Measurements from ENCODE around the gene INVS. TPM values are rescaled to one million over a fixed set of nuclear protein-coding genes. Genes with fewer than 3 reads are reported as not detected.
"Not testable (repeated sequence)": the region's sequence is repeated elsewhere in the genome, so short reads cannot be mapped to it uniquely, and the experiment has no call there.

INVS gene
- total RNA-seq, 1 experiment from 2014 or later, result 21.1 TPM

DNA sequence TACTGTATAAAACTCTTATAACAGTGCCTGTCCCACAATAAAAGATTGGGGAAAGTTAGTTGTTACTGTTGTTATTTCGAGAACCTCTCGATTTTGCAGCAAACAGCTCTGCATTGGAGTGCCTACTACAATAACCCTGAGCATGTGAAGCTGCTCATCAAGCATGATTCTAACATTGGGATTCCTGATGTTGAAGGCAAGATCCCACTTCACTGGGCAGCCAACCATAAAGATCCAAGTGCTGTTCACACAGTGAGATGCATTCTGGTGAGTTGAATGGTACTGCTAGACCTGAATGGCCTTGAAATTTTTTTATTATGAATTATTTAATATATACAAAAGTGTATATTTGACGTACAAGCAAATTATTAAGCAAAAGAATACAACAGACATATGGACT, 130.5 kb downstream of the INVS start:
- Histone ChIP-seq H3K27me3 (ENCODE audit: insufficient read depth, low read length) (no peaks in the 10 kb centered on the region), H4K20me1 (ENCODE audit: insufficient read depth) (no peaks in the 10 kb centered on the region), H3K4me2 (ENCODE audit: low read length) (no peak overlapping the region), H3K4me1 (ENCODE audit: control insufficient read depth in 1 of 2, insufficient read depth in 2 of 2, low read length in 2 of 2) (peaks cover 0 to 3% of the 10 kb centered on the region in 2 experiments; a peak in 1 of 4 replicates), H2AFZ (ENCODE audit: low read depth, low read length, poor library complexity, severe bottlenecking) (no peak overlapping the region), H3K4me3 (replicated peaks in 1 of 2; ENCODE audit: low read depth in 1 of 2, low read length in 2 of 2) (no peak overlapping the region), H3K36me3 (ENCODE audit: control insufficient read depth in 1 of 2, insufficient read depth in 2 of 2, low read length in 2 of 2) (peaks cover 4% of the 10 kb centered on the region in 2 experiments; a peak in 3 of 4 replicates), H3K9ac (ENCODE audit: low read length) (no peak overlapping the region), H3K27ac (ENCODE audit: low read depth, low read length) (no peak overlapping the region), H3K9me3 (ENCODE audit: control insufficient read depth in 1 of 2, insufficient read depth in 1 of 2, low read depth in 1 of 2, low read length in 2 of 2) (no peaks in the 10 kb centered on the region), H3K9me2 (ENCODE audit: insufficient read depth) (no peaks in the 10 kb centered on the region), H3K79me2 (ENCODE audit: insufficient read depth, low read length) (no peaks in the 10 kb centered on the region)
- intact Hi-C loops (cut with micrococcal nuclease), result loop anchor here (10.0 kb wide), 3 partner anchors 425 to 1045 kb away; no protein-coding TSS in a partner anchor
- ATAC-seq, result no peak
- DNase-seq (ENCODE audit: low read depth, low spot score), result no peak
- RAD21 ChIA-PET (ENCODE audit: low non-redundant PET in 1 of 2, low total read pairs in 2 of 2, uncharacterized antibody in 2 of 2, unreplicated experiment in 2 of 2), result no interaction called here
- TF ChIP-seq, protein P1, sequence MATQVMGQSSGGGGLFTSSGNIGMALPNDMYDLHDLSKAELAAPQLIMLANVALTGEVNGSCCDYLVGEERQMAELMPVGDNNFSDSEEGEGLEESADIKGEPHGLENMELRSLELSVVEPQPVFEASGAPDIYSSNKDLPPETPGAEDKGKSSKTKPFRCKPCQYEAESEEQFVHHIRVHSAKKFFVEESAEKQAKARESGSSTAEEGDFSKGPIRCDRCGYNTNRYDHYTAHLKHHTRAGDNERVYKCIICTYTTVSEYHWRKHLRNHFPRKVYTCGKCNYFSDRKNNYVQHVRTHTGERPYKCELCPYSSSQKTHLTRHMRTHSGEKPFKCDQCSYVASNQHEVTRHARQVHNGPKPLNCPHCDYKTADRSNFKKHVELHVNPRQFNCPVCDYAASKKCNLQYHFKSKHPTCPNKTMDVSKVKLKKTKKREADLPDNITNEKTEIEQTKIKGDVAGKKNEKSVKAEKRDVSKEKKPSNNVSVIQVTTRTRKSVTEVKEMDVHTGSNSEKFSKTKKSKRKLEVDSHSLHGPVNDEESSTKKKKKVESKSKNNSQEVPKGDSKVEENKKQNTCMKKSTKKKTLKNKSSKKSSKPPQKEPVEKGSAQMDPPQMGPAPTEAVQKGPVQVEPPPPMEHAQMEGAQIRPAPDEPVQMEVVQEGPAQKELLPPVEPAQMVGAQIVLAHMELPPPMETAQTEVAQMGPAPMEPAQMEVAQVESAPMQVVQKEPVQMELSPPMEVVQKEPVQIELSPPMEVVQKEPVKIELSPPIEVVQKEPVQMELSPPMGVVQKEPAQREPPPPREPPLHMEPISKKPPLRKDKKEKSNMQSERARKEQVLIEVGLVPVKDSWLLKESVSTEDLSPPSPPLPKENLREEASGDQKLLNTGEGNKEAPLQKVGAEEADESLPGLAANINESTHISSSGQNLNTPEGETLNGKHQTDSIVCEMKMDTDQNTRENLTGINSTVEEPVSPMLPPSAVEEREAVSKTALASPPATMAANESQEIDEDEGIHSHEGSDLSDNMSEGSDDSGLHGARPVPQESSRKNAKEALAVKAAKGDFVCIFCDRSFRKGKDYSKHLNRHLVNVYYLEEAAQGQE (IDR thresholded peaks at IDR 0.05; ENCODE audit: low read depth), result no peak
- TF ChIP-seq ZFX (IDR thresholded peaks at IDR 0.05) (no peak), ZNF274 (IDR thresholded peaks at IDR 0.05; ENCODE audit: low read depth, low read length) (no peak), RAD21 (IDR thresholded peaks at IDR 0.05; ENCODE audit: low read depth) (no peak), SP1 (IDR thresholded peaks at IDR 0.05; ENCODE audit: low read depth) (no peak), CEBPB (IDR thresholded peaks at IDR 0.05; ENCODE audit: low read depth) (no peak), YY1 (IDR thresholded peaks at IDR 0.05; ENCODE audit: extremely low read depth, insufficient replicate concordance, low read depth, low read length) (no peak), EZH2phosphoT487 (IDR thresholded peaks at IDR 0.05; ENCODE audit: borderline replicate concordance) (no peak)
- TF ChIP-seq, protein P2, sequence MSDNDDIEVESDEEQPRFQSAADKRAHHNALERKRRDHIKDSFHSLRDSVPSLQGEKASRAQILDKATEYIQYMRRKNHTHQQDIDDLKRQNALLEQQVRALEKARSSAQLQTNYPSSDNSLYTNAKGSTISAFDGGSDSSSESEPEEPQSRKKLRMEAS (IDR thresholded peaks at IDR 0.05), result no peak
- POLR2A ChIA-PET, result no interaction called here
- BruUV-seq (replicated peaks), result no TSS peak
- CTCF ChIA-PET, result no interaction called here

DNA sequence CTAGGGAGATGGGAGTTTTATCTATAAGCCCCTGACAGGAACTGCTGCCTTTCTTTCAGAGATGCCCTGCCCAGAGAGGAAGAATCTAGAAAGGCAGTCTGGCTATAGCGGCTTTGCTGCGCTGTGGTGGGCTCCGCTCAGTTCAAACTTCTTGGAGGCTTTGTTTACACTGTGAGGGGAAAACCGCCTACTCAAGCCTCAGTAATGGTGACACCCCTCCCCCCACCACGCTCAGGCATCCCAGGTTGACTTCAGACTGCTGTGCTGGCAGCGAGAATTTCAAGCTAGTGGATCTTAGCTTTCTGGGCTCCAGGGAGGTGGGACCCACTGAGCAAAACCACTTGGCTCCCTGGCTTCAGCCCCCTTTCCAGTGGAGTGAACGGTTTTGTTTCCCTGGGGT, 137.9 kb downstream of the INVS start:
- ATAC-seq; POLR2A ChIA-PET; H3K4me1 ChIP-seq (ENCODE audit: control insufficient read depth in 1 of 2, insufficient read depth in 2 of 2, low read length in 2 of 2); H3K9me2 ChIP-seq (ENCODE audit: insufficient read depth); H3K27ac ChIP-seq (ENCODE audit: low read depth, low read length); H3K4me3 ChIP-seq (replicated peaks in 1 of 2; ENCODE audit: low read depth in 1 of 2, low read length in 2 of 2); DNase-seq (ENCODE audit: low read depth, low spot score); H3K36me3 ChIP-seq (ENCODE audit: control insufficient read depth in 1 of 2, insufficient read depth in 2 of 2, low read length in 2 of 2); H3K4me2 ChIP-seq (ENCODE audit: low read length); H3K27me3 ChIP-seq (ENCODE audit: insufficient read depth, low read length); BruUV-seq (replicated peaks); intact Hi-C loops (cut with micrococcal nuclease); H4K20me1 ChIP-seq (ENCODE audit: insufficient read depth); H3K79me2 ChIP-seq (ENCODE audit: insufficient read depth, low read length); RAD21 ChIA-PET (ENCODE audit: low non-redundant PET in 1 of 2, low total read pairs in 2 of 2, uncharacterized antibody in 2 of 2, unreplicated experiment in 2 of 2); H3K9ac ChIP-seq (ENCODE audit: low read length); H3K9me3 ChIP-seq (ENCODE audit: control insufficient read depth in 1 of 2, insufficient read depth in 1 of 2, low read depth in 1 of 2, low read length in 2 of 2); CTCF ChIA-PET; H2AFZ ChIP-seq (ENCODE audit: low read depth, low read length, poor library complexity, severe bottlenecking): not testable (repeated sequence)

Measured in HCT116 (cell line).